Measurements from ENCODE around the gene AAK1.
A peak's percentile ranks its signal among the peaks of the same experiment; 100 is the strongest.
"Not testable (repeated sequence)": the region's sequence is repeated elsewhere in the genome, so short reads cannot be mapped to it uniquely, and the experiment has no call there.

Gene AAK1

GRCh38 chr2:69561101-69561500, 82.4 kb downstream of the AAK1 start:
- no peak for TF ChIP-seq CTCF (IDR thresholded peaks at IDR 0.05; ENCODE audit: low read depth, low read length)
- no peak for DNase-seq (ENCODE audit: extremely low read depth, low read depth)

DNA sequence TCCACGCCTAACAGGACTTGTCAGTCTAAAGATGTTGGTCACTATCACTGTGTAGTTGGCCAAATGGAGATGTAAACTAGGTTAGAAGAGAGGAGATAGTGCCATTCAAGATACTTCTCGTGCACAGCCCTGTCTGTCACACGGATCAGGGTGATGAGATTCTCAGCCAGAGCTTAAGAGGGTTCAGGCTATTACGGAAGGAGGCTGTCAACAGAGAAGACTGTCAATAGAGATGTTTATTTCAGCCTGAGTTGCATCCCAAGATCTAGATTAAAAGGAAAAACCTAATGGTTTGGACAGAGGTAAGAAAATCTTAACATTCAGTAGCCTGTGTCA, 83.4 kb downstream of the AAK1 start:
- DNase-seq (ENCODE audit: extremely low read depth, low read depth) = no peak

GRCh38 chr2:69559442-69560146, 83.9 kb downstream of the AAK1 start:
- no peak for DNase-seq (ENCODE audit: extremely low read depth, low read depth)
- TF ChIP-seq CTCF (IDR thresholded peaks at IDR 0.05; ENCODE audit: low read depth, low read length) = peak; percentile 60

More for the DNA sequence above, 83.4 kb downstream of the AAK1 start:
- no peak for TF ChIP-seq CTCF (IDR thresholded peaks at IDR 0.05; ENCODE audit: low read depth, low read length)

DNA sequence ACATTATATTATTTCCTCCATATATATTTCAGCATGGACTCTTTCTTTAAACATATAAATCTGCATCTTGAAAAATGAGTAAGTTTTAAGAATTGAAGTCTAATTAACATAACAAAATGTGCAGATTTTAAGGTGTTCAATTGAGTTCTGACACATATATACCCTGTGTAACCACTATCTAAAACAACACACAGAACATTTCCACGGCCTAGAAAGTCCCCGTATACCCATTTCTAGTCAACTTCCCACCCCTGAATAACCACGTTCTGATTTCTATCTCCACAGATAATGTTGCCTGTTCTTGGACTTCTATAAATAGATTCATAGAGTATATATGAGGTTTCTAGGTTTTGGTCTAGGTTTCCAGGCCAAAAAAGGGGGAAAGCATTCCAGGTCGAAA, 87.5 kb downstream of the AAK1 start:
- no peak for DNase-seq (ENCODE audit: extremely low read depth, low read depth)
- TF ChIP-seq CTCF (IDR thresholded peaks at IDR 0.05; ENCODE audit: low read depth, low read length) = no peak

GRCh38 chr2:69554981-69555380, 88.6 kb downstream of the AAK1 start:
- TF ChIP-seq CTCF (IDR thresholded peaks at IDR 0.05; ENCODE audit: low read depth, low read length) = no peak
- no peak for DNase-seq (ENCODE audit: extremely low read depth, low read depth)

DNA sequence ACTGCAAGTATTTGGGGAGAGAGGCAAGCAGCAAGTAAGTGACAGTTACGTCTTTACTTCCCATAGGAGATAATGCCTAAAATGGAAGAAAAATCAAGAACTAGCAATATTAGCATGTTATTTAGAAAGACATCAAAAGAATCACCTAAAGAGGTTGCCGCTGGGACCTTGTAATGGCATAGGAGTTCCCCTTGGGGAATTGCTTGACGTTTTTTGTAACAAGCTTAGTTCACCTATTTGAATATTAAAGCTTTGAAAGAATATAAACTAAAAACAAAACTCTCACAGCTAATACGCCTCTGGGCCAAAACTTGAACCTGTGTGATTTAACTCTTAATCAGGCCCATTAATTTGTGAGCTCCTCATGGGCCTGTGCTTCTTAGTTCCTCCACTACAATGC, 89.0 kb downstream of the AAK1 start:
- no peak for DNase-seq (ENCODE audit: extremely low read depth, low read depth)

GRCh38 chr2:69553991-69554390, 89.5 kb downstream of the AAK1 start:
- TF ChIP-seq CTCF (IDR thresholded peaks at IDR 0.05; ENCODE audit: low read depth, low read length) = no peak
- no peak for DNase-seq (ENCODE audit: extremely low read depth, low read depth)

More for the DNA sequence above, 89.0 kb downstream of the AAK1 start:
- no peak for TF ChIP-seq CTCF (IDR thresholded peaks at IDR 0.05; ENCODE audit: low read depth, low read length)

DNA sequence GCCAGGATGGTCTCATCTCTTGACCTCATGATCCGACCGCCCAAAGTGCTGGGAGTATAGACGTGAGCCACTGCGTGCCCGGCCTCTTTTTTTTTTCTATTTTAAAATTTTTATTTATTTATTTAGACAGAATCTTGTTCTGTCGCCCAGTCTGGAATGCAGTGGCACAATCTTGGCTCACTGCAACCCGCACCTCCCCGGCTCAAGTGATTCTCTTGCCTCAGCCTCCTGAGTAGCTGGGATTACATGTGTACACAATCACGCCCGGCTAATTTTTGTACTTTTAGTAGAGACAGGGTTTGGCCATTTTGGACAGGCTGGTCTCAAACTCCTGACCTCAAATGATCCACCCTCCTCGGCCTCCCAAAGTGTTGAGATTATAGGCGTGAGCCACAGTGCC, 93.0 kb downstream of the AAK1 start:
- not testable (repeated sequence) for DNase-seq (ENCODE audit: extremely low read depth, low read depth)
